ENCODE measurements around the gene AFDN.

The AFDN gene

GRCh38 chr6:167866642-167867041 lies 39.9 kb downstream of the AFDN start:
- DNase-seq (ENCODE audit: low spot score), result no peak

DNA sequence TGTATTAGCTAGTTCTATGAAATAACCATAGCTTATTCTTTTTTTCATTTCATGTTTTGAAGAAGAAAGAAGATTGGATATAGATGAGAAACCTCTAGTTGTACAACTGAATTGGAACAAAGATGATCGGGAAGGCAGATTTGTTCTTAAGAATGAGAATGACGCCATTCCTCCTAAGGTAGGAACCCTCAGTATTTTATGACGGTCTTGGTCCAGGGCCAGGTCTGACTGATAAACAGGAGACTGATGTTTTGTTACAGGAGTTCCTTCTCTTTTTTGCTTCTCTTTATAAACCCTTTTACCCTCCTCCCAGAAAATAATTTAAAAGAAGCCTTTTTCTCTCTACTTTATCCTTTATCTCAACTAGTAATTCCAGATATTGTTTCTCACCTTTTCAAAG lies 43.6 kb downstream of the AFDN start:
- DNase-seq (ENCODE audit: low spot score), result no peak

DNA sequence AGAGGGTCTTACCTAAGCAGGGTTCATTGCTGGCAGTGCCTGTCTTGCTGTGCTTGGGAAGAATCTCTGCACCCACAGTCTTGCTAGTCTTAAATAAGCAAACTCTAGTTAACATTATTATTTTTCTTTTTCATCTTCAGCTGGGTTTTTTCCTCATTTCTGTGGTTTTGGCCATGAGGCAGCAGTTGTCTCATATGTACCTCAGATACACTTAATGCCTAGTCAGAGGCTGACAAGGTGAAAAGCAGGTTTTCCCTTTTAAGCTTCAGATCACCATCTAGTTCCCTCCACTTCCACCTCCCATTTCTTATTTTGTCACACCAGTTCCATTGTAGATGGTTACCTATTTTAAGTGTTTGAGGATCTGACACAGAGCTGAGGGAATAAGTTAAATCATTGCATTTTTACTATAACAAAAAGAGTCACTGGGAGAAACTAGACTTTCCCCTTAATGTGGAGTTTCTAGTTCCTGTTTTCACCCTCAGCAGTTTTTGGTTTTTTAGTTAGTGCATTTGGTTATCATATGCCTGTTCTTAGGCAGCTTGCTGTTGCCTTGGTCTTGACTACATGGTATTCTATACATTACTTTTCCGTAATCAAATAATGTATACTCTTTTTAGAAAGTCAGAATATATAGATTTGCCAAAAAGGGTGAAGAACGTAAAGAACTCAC lies 46.0 kb downstream of the AFDN start:
- DNase-seq (ENCODE audit: low spot score), result no peak

DNA sequence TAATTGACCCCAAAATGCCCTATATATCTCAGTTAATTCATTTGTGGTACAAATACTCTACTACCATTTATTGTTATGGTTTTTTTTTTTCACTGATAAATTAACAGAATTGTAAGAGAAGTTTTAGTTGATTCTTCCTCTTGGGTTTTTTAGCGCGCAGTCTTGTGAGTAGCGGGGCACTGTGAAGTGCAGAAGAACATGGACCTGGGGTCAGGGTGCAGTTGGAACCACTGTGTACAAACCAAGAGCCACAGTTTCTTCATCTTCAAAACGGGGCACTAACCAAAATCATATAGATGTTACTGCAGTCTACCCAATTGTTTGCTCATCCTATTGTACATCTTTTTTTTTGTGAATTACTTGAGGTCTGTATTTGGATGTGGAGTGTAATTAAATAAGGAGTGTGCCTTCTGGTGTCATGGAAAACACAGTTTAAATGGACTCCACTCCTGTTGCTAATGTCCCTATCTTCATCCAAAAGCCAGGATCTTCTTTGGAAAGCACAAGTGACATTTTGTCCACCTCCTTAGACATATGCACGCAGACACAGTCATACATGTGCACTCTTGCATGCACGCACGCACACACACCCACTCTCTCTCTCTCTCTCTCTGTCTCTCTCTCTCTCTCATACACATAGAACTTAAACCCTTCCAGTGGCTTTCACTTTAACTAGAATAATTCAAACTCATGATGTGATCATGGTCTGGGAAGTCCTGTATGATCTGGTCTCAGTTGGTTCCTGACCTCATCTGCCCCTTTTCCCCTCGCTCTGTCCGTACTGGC lies 51.5 kb downstream of the AFDN start:
- no peak for DNase-seq (ENCODE audit: low spot score)

- no peak for DNase-seq (ENCODE audit: low spot score)
Observed at GRCh38 chr6:167879612-167880011, 52.9 kb downstream of the AFDN start.

DNA sequence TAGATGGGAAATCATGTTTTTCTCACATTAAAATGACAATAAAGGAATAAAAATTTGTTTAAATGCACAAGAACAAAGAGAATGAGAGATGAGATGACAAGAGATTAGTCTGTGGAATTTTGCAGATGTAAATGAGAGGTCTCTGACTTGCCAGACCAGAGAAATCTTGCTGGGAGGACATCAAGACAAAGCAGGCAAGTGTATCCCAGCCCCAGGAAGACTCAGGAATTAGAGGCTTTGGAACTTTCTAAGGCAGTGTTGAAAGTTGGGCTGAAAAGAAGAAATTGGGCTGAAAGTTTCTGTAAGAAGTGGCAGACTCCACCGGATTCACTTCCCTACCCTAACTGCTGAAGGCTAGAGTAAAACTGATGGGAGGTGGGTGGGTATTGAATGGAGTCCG lies 54.6 kb downstream of the AFDN start:
- no peak for DNase-seq (ENCODE audit: low spot score)

DNA sequence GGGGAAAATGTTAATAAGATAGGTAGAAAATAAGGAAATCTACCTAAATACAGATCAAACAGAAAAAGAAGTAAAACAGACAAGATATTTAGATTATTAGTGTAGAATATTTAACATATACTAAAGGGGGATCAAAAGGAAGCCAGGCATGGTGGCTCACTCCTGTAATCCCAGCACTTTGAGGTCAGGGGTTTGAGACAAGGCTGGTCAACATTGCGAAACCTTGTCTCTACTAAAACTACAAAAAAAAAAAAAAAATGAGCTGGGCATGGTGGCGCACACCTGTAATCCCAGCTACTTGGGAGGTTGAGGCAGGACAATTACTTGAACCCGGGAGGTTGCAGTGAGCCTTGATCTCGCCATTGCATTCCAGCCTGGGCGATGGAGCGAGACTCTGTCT lies 55.5 kb downstream of the AFDN start:
- DNase-seq (ENCODE audit: low spot score), result no peak

- DNase-seq (ENCODE audit: low spot score), result no peak
Observed at GRCh38 chr6:167888098-167888497, 61.4 kb downstream of the AFDN start.

DNA sequence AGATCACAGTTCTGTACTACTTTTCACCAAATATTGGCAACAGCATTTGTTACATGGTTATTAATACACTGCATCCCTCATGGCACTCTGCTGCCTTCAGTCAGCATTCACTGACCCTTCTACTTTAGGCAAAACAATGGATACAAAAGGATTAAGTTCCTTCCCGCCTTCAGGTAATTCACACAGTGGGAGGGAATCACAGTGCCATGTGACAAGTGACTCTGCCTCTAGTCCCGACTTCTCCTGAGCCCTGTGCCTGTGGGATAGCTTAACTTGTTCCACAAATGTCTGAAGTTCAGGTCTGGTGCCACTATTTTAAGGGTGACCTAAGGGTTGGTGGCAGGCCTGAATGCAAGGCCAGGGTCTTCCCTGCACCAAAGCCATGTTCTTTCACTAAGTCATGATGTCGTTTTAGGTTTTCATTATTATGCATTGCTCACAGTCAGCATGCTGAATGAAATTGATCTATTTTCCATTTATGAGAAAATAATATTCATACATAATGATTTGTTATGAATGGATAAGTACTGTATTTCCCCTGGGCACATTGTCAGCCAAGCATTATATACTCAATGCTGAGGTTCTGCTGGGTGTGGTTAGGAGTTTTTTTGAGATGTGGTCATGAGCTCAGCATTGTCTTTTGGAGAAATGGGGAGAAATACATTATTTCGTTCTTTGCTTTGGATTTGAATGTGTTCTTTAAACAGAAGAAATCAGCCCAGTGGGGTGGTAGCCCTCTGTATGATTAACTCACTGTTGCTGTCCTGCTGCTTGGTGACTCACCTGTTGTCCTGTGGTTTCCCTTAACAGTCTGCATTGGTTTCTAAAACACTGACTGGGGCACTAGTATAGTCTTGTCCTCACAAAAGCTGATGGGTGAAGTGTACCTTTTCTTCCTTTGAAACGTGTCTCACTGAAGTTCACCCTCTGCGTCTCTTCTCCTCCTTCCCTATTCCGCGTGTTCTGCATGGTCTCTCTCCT lies 66.4 kb downstream of the AFDN start:
- peak; percentile 22 for DNase-seq (ENCODE audit: low spot score)

- DNase-seq (ENCODE audit: low spot score), result no peak
Observed at GRCh38 chr6:167894965-167895364, 68.3 kb downstream of the AFDN start.

DNA sequence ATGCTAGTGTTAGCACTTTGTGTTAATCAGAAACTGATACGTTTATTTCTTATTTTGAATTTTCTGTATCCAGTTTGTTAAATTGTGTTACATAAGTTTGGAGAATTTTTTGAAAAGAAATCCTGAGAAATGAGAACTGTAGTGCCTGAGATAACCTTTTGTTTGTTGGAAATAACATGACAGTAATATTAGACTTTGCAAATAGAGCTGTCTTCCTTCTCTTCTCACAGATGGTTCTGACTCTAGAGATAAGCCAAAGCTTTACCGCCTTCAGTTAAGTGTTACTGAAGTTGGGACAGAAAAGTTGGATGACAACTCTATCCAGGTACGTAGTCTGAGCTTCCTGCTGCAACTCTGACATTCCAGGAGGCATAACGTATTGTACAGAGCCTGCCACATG lies 69.9 kb downstream of the AFDN start:
- no peak for DNase-seq (ENCODE audit: low spot score)

GRCh38 chr6:167898673-167899311 lies 72.1 kb downstream of the AFDN start:
- DNase-seq (ENCODE audit: low spot score), result peak; percentile 41

- no peak for DNase-seq (ENCODE audit: low spot score)
Observed at GRCh38 chr6:167904791-167905190, 78.1 kb downstream of the AFDN start.

- no peak for DNase-seq (ENCODE audit: low spot score)
Observed at GRCh38 chr6:167906899-167907298, 80.2 kb downstream of the AFDN start.

DNA sequence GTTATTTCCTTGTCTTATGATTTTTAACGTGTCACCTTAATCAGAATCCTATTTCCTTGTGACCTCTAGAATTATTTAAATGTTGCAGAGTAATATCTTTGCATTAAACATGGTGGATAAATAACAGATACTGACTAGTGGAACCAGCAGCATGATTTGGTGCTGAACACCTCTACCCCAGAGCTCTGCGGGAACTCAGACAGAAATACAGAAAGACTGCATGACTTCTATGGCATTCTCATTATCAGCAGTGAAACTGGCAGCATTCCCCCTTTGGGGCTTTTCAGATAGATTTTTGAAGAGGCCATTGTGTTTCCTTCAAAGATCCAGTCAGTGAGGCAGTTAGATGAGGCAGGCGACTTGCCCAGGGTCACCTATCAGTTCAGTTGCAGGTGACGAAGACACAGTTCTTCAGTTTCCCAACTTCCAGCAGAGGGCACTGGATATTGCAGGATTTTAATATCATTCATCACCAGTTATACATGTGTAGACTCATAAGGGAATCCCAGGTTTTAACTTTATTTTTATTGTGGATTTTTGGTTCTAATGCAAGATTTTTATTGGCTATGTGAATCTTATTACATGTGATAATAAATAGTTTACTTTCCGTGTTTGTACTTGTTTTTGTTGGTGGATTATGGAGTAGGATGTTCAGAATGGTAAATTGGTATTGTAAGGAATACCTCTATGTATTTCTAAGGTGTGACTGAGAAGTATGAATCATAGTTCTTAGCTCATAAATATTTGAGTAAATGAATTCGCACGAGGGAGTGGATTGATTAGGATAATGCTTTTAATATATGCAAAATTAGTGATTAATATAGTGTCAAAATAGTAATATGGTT lies 81.3 kb downstream of the AFDN start:
- DNase-seq (ENCODE audit: low spot score), result no peak

DNA sequence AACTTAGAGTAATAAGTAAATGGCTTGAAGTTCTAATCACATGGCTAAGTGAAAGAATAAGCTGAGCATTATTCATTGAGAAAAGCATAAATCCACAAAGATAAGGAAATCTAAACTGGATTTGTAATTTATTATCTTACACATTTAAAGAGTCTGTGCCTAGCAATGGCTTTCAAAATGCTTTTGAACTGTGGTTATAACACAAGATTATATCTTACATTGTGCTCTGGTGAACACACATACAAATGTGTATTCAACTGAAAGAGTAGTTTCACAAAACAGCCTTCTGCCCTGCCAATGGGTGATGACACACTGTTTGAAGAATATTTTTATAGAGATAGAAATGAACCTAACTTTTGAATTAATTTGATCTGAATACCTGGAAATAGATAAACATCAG lies 83.3 kb downstream of the AFDN start:
- DNase-seq (ENCODE audit: low spot score), result no peak

DNA sequence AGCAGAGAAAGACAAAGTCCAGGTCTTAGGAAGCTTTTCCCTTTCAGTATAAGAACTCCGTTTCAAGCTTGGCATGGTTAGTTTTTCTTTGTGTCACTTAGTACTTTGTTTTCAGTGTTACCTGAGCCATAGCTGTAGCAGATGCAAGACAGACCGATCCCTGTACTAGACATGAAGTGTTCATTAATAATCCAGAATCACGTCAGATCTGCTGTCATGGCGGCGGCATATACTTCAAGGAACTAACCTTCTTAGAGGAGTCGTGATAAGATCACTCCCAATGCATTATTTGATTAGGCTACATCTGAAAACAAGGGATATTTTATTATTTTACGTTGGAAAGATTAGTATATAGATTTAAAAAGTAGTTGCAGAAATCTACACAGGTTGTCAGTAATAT lies 83.9 kb downstream of the AFDN start:
- no peak for DNase-seq (ENCODE audit: low spot score)

- no peak for DNase-seq (ENCODE audit: low spot score)
Observed at GRCh38 chr6:167912494-167912893, 85.8 kb downstream of the AFDN start.

DNA sequence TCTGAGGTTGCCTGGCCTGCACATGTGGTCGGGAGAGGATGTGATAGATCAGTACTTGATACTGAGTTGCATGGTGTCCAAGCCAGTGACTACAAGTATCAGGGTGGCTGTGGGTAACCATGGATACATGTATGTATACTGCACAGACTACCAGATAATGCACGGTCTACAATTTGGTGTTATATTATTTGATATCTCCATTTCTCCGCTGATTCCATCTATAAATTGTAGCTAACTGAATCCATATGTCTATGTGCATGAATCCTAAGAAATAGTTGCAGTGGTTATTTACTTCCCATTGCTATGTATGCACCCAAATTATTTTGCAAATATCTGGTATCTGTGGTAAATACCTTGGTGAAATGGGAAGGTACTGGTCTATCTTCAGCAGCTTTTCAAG lies 87.0 kb downstream of the AFDN start:
- DNase-seq (ENCODE audit: low spot score), result no peak

DNA sequence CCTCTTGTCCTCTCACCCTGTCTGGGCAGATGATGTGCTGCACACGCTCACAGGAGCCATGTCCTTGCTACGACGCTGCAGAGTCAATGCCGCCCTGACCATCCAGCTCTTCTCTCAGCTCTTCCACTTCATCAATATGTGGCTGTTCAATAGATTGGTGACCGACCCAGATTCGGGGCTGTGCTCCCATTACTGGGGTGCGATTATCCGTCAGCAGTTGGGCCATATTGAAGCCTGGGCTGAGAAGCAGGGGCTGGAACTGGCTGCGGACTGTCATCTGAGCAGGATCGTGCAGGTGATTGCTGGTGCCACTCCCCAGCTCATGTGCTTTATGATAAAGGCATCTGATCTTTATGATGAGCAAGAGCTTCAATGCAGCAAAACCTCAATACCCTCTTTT lies 88.4 kb downstream of the AFDN start:
- no peak for DNase-seq (ENCODE audit: low spot score)

GRCh38 chr6:167917551-167918154 lies 90.9 kb downstream of the AFDN start:
- no peak for DNase-seq (ENCODE audit: low spot score)
